ENCODE data around the gene ERCC6L2.

ERCC6L2 gene

DNA sequence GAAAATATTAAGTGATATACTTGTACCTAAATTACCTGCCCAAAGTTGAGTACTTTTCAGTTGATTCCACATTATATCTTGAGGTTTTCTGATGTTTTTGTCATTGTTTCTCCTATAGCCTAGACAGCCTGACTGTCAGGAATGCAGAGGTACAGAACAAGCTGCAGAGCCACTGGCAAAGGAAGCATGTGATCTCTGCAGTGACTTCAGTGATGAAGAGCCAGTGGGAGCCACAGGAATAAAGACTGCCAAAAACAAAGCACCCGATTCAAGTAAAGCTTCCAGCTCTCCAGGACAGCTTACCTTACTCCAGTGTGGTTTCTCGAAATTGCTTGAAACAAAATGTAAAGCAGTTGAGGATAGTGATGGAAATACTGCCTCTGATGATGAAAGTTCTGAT is 96.3 kb downstream of the ERCC6L2 start:
- H3K27me3 Mint-ChIP-seq, result no peaks in the 10 kb centered on the region
- no peaks in the 10 kb centered on the region for H3K4me1 Mint-ChIP-seq
- H3K27ac Mint-ChIP-seq, result no peak overlapping the region

DNA sequence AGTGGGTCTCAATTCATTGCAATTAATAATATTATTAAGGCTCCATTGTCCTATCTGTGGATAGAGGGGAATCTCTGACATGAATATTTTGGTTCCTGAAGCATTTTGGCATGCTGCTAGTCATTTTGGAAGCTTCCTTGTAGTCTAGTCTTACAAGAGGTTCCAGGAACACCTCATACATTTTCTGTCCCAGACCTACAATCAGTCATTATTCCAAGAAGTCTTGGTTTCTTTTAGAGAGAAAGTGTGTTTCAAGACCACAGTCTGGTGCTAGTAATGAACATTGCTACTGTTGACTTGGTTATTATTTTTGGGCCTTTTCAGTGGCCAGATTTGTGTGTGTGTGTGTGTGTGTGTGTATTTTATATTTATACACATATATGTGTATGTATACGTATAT is 98.9 kb downstream of the ERCC6L2 start:
- ATAC-seq, result no peak
- H3K36me3 Mint-ChIP-seq, result peaks cover 41% of the 10 kb centered on the region
- H3K27ac Mint-ChIP-seq, result no peak overlapping the region
- H3K27me3 Mint-ChIP-seq, result no peaks in the 10 kb centered on the region
- no peaks in the 10 kb centered on the region for H3K9me3 Mint-ChIP-seq
- no peak overlapping the region for H3K4me3 Mint-ChIP-seq
- H3K4me1 Mint-ChIP-seq, result no peaks in the 10 kb centered on the region

More for the DNA sequence above, 96.3 kb downstream of the ERCC6L2 start:
- Mint-ChIP-seq H3K4me3 (no peak overlapping the region), H3K36me3 (peaks cover 42% of the 10 kb centered on the region), H3K9me3 (no peaks in the 10 kb centered on the region)
- no peak for ATAC-seq

DNA sequence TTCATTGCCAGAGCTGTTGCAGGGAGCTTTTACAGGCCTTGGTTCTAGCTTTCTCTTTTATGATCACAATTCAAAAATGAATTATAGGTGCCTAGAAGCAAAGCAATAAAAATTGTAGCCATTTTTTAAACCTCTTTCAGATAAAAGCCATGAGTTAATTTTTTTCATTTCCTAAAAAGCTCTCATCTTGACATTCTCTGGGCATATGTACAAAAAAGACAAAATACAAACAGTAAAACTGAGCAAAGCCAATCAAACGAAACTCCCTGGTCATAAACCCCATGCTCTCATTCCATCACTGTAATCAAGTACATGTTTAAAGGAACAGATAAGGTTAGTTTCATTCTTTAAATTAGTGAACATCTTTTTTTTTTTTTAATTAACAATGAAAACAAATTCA is 101.9 kb downstream of the ERCC6L2 start:
- no peak for ATAC-seq
- Mint-ChIP-seq H3K27me3 (no peaks in the 10 kb centered on the region), H3K27ac (no peak overlapping the region), H3K36me3 (peaks cover 37% of the 10 kb centered on the region), H3K9me3 (no peaks in the 10 kb centered on the region), H3K4me3 (no peak overlapping the region), H3K4me1 (no peaks in the 10 kb centered on the region)

DNA sequence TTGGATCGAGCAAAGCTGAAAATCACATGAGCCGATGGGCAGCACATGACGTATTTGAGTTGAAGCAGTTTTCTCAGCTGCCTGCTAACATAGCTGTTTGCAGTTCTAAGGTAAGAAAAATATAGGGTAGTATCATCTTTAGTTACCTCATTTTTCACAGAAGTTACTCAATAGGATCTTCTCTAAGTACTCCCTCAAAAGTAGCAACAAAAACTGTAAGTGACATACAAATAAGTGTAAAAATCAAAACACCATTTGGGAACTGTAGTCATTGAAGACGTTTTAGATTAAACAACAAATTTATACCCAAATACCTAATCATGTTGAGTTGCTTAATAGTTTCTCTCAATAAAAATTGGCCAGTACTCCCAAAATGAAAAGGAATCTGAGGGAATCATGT is 102.6 kb downstream of the ERCC6L2 start:
- Mint-ChIP-seq H3K9me3 (no peaks in the 10 kb centered on the region), H3K27me3 (no peaks in the 10 kb centered on the region), H3K27ac (no peak overlapping the region), H3K4me3 (no peak overlapping the region), H3K4me1 (no peaks in the 10 kb centered on the region), H3K36me3 (peaks cover 29% of the 10 kb centered on the region)
- no peak for ATAC-seq

DNA sequence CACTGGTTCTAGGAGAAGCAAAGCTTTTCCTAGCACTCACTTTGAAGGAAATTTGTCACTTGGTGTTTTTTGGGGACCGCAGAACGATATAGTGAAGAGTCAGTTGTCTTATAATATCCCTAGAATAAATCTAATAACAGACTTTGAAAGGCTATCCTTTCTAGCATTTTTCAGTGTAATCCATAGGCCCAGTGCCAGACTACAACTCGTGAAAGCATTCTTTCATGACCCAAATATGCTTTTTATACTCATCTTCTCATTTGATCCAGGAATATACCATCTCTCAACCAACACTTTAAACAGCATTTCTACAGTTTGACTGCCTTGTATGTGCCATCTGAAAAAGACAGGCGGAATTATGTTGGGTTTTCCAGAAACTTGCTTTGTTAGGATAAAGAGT is 104.0 kb downstream of the ERCC6L2 start:
- ATAC-seq, result no peak
- Mint-ChIP-seq H3K27me3 (no peaks in the 10 kb centered on the region), H3K36me3 (peaks cover 34% of the 10 kb centered on the region), H3K27ac (no peak overlapping the region), H3K9me3 (no peaks in the 10 kb centered on the region), H3K4me3 (no peak overlapping the region), H3K4me1 (no peaks in the 10 kb centered on the region)

DNA sequence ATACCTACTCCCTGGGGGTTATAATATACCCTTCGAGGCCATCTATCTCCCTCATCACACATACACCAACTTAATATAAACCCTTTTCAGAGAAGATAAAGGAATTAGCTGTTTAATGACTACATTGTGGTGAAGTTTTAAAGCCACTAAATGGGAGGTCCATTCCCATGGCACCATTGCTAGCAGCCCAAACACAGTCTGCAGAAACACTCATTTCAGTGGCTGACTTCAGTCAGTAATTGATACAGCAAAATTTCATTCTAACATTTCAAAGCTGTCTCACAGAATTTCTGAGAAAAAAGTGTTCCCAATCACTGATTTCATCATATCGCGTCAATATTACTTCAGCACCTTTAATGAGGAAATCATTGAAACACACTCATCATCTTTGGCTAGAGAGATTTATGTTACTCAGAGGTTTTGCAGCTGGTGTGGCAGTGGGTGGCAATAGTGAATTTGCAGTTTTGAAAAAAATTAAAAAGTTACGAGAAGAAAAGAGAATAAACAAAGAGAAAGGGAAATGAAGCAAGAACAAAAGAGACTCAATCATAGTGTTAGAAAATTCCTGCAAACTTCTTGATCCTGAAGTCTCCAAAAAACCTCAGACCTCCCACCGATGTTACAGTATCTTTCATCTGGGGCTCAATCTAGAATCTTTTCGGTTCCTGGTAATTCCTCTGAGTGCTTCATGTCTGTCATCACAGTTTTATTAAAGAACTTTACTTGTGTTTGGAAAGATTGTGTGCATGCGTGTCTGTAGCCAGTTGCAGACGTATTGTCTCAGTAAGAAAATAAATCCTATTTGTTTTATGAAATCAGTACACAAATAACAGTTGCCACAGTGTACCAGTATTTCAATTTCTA is 105.0 kb downstream of the ERCC6L2 start:
- H3K4me3 Mint-ChIP-seq, result no peak overlapping the region
- no peaks in the 10 kb centered on the region for H3K9me3 Mint-ChIP-seq
- H3K27ac Mint-ChIP-seq, result no peak overlapping the region
- H3K36me3 Mint-ChIP-seq, result peaks cover 43% of the 10 kb centered on the region
- ATAC-seq, result no peak
- H3K27me3 Mint-ChIP-seq, result no peaks in the 10 kb centered on the region
- no peaks in the 10 kb centered on the region for H3K4me1 Mint-ChIP-seq

DNA sequence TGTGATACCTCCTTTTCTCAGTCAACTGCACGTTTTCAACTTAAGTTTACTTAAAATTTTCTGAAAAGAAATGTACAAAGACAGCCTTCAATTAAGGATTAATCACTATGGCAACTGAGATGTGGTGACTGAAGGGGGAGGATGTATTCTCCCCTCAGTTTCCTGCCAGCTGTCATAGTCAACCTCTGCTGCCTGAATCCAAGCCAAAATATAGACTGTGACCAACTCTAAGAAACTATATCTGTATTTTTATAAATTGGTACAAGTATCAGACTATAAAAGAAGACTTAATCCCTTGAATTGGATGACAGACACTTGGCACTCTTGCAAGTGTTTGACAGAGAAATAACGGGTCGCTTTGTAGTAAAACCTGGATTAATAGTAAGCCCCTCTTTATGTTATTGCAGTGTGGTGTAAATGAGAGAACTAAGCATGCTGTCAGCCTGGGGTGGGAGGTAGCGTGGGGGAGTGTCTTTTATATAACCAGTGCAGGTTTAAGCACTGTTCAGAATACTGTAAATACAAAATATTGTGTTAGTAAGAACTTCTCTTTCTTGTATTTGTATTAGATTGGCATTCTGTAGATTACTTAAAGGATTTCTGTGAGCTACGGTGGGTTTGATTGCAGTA is 106.4 kb downstream of the ERCC6L2 start:
- no peaks in the 10 kb centered on the region for H3K4me1 Mint-ChIP-seq
- no peaks in the 10 kb centered on the region for H3K27me3 Mint-ChIP-seq
- no peak overlapping the region for H3K27ac Mint-ChIP-seq
- no peak overlapping the region for H3K4me3 Mint-ChIP-seq
- H3K36me3 Mint-ChIP-seq, result peaks cover 56% of the 10 kb centered on the region
- peaks cover 3% of the 10 kb centered on the region for H3K9me3 Mint-ChIP-seq
- ATAC-seq, result no peak

DNA sequence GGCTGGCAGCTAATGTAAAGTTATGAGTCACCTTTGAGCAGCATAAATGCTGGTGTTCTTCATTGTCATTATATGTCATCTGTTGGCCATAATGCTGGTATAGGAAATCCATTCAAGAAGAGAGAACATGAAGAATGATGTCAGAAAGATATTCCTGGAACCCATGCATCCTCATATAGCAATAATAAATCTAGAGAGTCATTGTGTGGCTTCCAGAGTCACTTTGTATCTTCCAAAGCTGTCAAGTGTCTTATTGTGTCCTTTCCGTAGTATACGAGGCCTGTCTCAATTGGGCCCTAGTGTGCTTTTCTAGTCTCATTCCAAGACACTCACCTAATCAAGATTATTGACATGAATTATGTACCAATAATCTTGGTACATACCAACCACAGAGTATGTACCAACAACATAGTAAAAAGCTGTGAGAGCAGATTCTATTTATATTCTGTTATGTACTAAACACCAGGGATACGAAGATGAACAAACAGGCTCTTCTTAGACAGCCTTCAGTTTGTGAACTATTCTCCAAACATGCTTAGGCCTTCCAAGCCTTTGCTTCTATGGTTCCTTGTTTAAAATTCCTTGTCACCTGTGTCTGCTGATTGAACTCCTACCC is 110.1 kb downstream of the ERCC6L2 start:
- no peaks in the 10 kb centered on the region for H3K4me1 Mint-ChIP-seq
- ATAC-seq, result no peak
- peaks cover 59% of the 10 kb centered on the region for H3K36me3 Mint-ChIP-seq
- no peak overlapping the region for H3K4me3 Mint-ChIP-seq
- peaks cover 3% of the 10 kb centered on the region for H3K9me3 Mint-ChIP-seq
- no peaks in the 10 kb centered on the region for H3K27me3 Mint-ChIP-seq
- H3K27ac Mint-ChIP-seq, result no peak overlapping the region

DNA sequence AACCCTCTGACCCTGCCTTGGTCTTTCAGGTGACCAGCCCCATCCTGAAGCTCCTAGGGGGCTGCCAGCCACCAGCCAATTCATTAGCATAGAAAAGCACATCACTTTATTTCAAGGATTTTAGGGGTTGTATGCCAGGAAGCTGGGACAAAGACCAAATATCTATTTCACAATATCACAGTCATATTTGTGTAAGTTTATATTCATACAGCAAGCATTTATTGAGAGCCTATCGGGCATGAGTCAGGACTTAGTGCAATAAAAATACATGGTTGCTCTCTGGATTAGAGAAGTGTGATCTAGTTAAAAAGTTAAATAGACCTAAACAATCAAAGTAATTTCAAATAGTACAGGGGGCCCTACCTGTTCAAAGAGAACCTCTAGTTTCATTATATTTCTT is 113.8 kb downstream of the ERCC6L2 start:
- Mint-ChIP-seq H3K4me1 (no peaks in the 10 kb centered on the region), H3K27ac (no peak overlapping the region), H3K36me3 (peaks cover 63% of the 10 kb centered on the region), H3K9me3 (peaks cover 3% of the 10 kb centered on the region), H3K4me3 (no peak overlapping the region), H3K27me3 (no peaks in the 10 kb centered on the region)
- no peak for ATAC-seq

DNA sequence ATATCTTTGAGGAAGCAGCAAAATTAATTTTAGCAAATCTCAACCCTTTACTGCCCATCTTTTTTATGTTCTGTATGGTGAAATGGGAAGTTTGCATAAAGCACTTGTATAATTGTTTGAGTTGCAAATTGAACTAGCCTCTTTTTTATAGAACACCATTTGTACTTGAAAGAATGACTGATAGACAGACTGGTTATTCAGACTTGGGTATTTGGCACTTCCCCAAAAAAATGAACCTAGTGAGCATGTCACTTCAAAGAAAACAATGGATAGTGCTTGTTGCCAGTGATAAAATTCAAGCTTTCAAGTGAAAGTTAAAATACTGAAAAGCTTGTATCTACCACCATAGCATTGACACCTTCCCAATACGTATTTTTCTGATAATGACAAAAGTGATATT is 115.8 kb downstream of the ERCC6L2 start:
- Mint-ChIP-seq H3K36me3 (peaks cover 64% of the 10 kb centered on the region), H3K27ac (no peak overlapping the region), H3K4me3 (no peak overlapping the region), H3K4me1 (no peaks in the 10 kb centered on the region), H3K27me3 (no peaks in the 10 kb centered on the region), H3K9me3 (no peaks in the 10 kb centered on the region)
- ATAC-seq, result no peak

DNA sequence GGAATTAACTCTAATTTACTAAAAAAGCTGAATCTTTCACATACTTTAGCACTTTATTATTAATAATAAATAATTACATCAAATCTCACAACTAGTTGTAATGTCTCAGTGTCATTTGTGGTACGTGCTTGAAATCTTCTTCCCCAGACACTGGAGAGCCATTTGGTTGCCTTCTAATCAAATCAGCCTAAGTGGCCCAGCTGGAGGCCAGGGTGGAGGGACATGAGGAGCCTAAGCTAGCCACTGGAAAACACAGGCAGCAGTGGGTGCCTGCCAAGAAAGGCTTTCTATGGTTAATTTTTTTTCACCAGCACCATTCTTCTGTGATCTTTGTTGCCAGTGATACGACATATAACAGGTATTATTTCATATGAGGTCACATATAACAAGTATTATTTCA is 117.0 kb downstream of the ERCC6L2 start:
- Mint-ChIP-seq H3K27me3 (no peaks in the 10 kb centered on the region), H3K4me1 (no peaks in the 10 kb centered on the region), H3K27ac (no peak overlapping the region), H3K36me3 (peaks cover 63% of the 10 kb centered on the region), H3K9me3 (no peaks in the 10 kb centered on the region), H3K4me3 (no peak overlapping the region)
- ATAC-seq, result no peak

DNA sequence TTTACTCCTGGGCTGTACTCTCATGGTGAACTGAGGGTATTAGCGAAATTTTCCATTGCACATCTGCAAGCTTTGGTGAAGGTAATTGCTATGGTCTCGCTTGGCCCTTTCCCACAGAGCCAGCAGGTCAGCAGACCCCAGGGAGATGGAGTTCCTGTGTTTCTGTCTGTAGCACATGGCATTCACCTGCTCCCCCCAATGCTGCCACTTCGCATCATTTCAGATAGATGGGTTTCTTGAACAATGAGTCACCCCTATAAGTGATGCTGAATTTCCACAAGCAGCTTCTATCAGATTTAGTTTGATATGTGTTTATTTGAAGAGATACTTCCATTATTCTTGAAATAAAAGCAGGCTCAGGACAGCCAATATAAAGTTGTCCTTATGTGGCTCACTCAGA is 117.8 kb downstream of the ERCC6L2 start:
- ATAC-seq, result no peak
- H3K4me1 Mint-ChIP-seq, result no peaks in the 10 kb centered on the region
- H3K27ac Mint-ChIP-seq, result no peak overlapping the region
- peaks cover 55% of the 10 kb centered on the region for H3K36me3 Mint-ChIP-seq
- no peak overlapping the region for H3K4me3 Mint-ChIP-seq
- H3K27me3 Mint-ChIP-seq, result no peaks in the 10 kb centered on the region
- H3K9me3 Mint-ChIP-seq, result no peaks in the 10 kb centered on the region

DNA sequence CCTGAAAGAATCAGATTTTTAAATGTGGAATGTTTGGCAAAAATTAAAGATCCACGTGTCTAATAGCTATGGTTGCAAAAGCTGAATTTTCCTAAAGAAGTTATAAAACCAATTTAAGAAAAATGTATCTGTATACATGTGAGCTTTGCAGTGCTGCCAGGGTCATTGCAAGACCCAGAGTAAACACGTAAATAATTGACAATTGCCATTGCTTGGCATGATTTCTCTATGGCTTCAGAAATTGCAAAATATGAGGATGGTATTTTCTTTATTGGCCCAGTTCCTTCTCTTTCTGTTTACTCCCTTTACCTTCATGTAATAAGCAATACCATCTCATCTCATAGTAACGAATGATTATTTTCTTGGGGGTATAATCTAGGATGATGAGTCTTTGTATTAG is 123.9 kb downstream of the ERCC6L2 start:
- Mint-ChIP-seq H3K4me1 (no peaks in the 10 kb centered on the region), H3K36me3 (peaks cover 69% of the 10 kb centered on the region), H3K9me3 (peaks cover 8% of the 10 kb centered on the region)

DNA sequence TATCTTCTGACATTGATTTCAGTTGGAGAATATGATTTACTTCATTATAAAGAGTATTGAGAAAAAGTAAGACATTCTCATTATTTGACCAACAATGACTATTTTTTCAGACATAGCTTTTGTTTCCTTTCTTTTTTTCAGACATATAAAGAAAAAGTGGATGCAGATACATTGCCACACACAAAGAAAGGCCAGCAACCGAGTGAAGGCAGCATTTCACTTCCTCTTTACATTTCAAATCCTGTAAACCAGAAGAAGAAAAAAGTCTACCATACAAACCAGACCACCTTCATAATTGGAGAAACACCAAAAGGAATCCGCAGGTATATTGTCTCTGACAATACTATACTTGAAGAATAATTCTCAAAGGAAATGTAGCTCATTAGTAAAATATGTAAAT is 128.9 kb downstream of the ERCC6L2 start:
- H3K9me3 Mint-ChIP-seq, result peaks cover 8% of the 10 kb centered on the region
- ATAC-seq, result no peak
- no peak overlapping the region for H3K4me3 Mint-ChIP-seq
- H3K36me3 Mint-ChIP-seq, result peaks cover 38% of the 10 kb centered on the region
- no peak overlapping the region for H3K27ac Mint-ChIP-seq
- H3K4me1 Mint-ChIP-seq, result no peaks in the 10 kb centered on the region
- no peaks in the 10 kb centered on the region for H3K27me3 Mint-ChIP-seq

More for the DNA sequence above, 123.9 kb downstream of the ERCC6L2 start:
- Mint-ChIP-seq H3K27ac (no peak overlapping the region), H3K4me3 (no peak overlapping the region), H3K27me3 (no peaks in the 10 kb centered on the region)
- no peak for ATAC-seq

DNA sequence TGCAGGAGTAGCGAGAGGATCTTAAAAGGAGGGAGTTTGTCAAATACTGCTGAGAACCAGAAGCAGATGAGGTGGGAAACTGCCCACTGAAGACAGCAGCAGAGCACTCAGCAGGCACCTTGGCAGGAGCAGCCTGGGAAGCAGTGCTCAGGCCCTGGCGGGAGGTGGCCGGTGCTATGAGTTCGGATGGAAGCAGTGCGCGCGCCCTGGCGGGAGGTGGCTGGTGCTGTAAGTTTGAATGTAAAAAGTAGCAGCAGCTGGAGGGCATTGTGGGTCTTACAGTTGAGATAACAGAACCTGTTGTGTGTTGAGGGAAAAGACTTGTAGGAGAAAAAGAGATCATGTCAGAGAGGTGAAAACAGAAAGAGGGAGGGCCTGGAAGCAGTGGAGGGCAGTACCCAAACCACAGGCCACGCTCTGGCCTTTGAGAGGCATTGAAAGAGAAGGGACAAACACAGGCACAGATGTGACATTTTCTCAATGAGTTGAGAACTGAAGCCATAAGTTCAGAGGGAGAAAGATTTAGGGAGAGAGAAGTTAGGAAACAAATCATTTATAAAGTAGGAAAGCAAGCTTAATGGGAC is 130.9 kb downstream of the ERCC6L2 start:
- H3K4me3 Mint-ChIP-seq, result no peak overlapping the region
- ATAC-seq, result no peak
- peaks cover 23% of the 10 kb centered on the region for H3K36me3 Mint-ChIP-seq
- no peaks in the 10 kb centered on the region for H3K27me3 Mint-ChIP-seq
- no peak overlapping the region for H3K27ac Mint-ChIP-seq
- H3K9me3 Mint-ChIP-seq, result peaks cover 9% of the 10 kb centered on the region
- no peaks in the 10 kb centered on the region for H3K4me1 Mint-ChIP-seq

All from stimulated activated memory B cell treated with anti-CD40 and anti-IgM and Interleukin-4, amounts not matched to agents 10 μg/mL and 1 μg/mL and 100 μg/mL, for 72 hours (primary cell).